Activated naive CD4-positive, alpha-beta T cell (primary cell): ENCODE measurements around the gene KLK1.
"Not testable (repeated sequence)": the region's sequence is repeated elsewhere in the genome, so short reads cannot be mapped to it uniquely, and the experiment has no call there.

Experiments used
- DNase-seq, 4 experiments: peaks; one replicate each; lab custom pipeline; 2025; lab: John Stamatoyannopoulos, UW

KLK1 gene

DNA sequence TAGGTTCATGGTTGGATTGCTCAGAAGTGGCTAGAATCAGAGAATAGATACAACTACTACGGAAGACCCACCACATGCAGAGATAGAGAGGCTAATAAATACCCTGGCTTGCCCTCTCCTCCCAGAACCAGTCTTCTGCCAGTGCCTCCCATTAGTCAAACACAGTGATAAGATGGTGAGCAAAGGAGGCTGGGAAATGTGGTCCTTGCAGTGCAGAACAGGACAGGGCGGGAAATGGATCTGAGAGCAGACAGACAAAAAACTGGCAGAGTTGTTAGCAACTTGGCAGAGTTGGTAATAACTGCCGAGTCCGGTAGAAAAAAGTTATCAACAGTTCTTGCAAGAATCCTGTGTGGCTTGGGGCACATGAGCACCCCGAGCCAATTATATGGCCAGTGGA, 8.7 kb downstream of the KLK1 start:
- DNase-seq, result no peak

DNA sequence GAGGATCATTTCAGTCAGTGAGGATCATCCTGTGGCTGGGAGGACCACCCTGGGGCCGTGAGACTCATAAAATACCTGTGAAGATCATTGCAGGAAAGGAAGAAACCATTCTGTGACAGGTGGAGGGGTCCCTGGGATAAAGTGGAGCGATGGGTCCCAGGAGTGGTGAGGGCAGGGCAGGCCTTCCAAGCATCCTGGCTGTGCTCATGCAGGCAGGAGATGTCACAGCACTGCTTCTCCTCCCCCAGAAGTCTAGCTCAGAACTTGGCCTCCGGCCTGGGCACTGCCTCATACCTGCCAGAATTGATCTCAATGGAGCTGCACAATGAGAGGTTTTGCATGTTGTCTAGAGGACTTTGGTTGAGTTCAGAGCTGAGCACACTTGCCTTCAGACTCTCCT, 11.1 kb downstream of the KLK1 start:
- no peak for DNase-seq

DNA sequence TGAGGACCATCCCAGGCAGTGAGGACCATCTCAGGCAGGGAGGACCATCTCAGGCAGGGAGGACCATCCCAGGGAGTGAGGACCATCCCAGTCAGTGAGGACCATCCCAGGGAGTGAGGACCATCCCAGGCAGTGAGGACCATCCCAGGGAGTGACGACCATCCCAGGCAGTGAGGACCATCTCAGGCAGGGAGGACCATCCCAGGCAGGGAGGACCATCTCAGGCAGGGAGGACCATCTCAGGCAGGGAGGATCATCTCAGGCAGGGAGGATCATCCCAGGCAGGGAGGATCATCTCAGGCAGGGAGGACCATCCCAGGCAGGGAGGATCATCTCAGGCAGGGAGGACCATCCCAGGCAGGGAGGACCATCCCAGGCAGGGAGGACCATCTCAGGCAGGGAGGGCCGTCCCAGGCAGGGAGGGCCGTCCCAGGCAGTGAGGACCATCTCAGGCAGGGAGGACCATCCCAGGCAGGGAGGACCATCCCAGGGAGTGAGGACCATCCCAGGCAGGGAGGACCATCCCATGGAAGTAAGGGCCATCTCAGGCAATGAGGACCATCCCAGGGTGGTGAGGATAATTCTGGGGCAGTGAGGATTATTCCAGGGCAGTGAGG, 11.9 kb downstream of the KLK1 start:
- DNase-seq, result not testable (repeated sequence)

DNA sequence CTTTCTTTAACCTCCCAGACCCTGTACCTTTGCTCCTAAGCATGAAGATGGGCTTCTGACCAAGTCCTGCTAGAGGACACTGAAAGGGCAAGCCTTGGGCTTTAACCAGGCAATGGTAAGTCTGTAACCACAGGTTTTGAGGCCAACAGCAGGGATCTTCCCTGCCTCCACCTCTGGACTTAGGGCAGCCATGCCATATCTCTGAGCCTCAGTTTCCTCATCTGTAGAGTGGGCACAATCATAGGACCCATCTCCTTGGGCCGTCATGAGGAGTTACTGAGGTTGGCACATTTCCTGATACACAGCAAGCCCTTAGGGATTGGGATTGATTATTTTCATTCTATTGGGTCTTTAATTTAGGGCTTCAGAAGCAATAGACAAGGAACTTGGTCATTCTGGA, 14.7 kb downstream of the KLK1 start:
- no peak for DNase-seq

DNA sequence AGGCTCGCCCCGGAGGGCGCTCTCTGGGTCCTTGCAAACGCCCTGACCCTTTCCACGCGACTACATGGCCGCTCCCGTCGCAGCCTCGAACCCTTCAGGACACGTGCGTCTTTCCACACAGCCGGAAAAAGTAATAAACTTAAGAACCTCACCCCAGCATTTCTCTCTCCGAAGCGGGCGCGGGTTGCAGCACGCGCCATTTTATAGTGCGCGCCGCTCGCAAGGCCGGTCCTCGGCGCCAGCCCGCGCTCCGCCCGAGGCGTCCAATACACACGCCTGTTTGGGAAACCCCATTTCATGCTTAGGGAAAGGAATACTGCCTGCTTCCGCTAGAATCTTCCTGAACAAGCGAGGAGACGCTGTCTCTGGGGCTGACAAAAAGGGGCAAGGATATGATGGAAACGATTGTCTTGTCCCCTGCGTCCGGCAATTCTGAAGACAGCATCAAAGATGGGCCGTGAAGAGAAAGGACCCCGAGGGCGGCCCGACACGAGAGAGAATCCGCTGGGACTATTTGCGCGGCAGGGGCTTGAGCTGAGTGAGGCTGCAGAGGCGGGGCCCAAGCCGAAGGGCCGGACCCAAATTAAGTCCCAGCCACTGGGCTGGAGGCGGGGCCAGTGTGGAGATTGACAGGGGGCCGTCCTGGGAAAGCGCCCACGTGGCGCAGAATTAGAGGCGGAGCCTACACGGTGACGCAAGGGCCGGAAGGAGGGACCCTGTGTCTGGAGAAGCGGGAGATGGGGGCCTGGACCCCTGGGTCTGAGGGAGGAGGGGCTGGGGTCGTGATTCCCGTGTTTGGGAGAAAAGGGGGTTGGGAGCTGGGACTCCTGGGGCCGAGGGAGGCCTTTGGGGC, 18.9 kb downstream of the KLK1 start:
- peak; percentile 91 to 95 (median 92) for DNase-seq

DNA sequence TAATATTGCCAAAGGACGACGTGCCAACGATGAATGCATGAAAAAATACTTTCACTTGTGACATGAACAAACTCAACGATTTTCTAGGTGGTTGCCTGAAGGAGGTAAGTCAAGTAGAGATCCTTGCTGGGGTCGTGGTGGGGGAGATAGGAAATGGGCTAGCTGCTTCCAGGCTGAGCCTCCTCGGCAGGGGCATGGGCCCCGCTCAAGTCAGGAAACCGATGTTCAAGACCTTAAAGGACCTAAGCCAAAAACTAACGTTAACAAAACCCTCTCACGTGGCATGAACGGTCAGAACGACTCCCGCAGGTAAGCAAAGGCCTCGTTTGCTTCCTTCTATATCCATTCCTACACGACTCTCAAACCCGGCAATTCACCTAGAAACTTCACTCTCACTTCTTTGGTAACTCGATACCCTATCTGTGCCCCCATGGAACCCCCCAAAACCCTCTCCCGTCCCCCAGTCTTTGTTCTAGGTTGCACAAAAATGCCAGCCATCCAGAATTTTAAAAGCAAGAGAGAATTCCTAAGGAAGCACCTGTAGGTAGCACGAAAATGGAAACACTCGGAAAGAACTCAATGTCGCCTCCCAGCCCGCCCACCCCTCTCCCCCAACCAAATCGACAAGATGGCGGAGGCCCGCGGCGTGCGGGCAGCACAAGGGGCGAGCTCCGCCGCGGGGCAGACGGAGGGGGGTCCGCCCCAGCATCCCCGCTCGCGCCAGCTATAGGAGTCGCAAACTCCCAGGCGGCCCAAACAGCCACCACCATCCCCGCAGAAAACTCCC, 19.8 kb downstream of the KLK1 start:
- peak in 1 of 4 experiments; percentile 47 for DNase-seq

DNA sequence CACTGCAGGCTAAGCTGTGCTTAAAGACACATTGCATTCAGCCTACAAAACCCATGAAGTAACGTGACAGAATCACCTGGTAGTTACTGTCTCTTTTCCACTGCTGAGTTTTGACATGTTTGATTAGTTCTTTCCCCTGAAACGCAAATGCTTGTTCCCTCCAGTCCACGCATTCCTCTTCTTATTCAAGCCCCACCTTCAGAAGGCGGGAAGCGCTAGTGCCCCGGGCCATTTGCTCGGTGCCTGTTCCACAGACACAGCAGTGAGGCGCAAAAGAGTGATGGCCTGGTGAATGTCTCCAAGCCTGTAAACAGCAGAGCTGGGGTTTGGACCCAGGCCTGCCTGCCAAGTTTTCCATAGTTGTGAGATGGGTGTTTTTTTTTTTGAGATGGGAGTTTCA, 22.5 kb downstream of the KLK1 start:
- DNase-seq, result no peak

DNA sequence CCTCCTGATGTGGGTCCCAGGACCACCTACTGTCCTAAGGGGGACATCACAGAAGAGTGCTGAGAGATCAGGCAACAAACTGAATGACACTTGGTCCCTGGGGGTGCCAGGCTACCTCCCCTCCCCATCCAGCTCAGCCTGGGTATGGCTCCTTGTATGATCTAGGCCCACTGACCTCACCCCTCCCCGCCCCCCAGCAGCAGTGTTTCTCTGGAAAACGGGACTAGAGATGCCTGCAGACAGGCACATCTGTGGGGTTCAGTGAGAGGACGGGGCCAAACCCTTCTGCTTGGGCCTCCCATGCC, 24.1 kb downstream of the KLK1 start:
- DNase-seq, result no peak

DNA sequence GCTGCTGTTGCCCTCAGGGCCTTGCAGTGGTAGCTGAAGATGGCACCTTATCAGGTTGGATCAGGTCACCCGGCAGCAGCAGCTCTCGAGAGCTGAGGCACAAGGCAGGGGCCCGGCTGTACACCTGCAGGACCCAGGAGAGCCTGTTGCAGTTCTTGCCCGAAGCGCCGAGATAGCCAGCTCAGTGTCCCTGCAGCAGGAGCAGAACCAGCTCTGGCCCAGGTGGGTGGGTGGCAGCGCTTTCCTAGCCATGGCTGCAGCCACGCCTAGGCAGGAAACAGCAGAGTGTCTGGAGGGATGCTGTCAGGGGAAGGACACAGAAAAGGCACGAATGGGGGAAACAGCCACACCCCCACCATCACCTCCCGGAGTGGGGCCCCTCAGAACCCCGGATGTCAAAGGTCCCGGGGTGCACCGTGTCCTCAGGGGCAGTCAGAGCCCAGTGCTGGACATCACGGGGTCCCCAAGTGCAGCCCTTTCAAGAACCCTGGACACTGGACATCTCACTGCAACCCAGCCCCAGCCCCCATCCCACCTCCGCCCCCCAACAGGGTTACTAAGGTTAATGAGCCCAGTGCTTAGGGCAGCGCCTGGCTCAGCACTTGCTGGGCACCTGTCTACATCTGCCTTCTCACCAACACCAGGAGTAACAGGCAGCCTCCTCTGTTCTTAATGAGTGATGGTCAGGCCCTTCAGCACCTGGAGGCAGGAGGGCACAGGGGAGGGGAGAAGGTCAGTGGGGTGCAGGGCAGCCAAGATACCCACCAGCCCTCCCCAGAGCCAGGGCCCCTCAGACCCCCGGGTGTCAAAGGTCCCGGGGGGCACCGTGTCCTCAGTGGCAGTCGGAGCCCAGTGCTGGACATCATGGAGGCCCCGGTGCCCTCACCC, 24.7 kb downstream of the KLK1 start:
- no peak for DNase-seq

DNA sequence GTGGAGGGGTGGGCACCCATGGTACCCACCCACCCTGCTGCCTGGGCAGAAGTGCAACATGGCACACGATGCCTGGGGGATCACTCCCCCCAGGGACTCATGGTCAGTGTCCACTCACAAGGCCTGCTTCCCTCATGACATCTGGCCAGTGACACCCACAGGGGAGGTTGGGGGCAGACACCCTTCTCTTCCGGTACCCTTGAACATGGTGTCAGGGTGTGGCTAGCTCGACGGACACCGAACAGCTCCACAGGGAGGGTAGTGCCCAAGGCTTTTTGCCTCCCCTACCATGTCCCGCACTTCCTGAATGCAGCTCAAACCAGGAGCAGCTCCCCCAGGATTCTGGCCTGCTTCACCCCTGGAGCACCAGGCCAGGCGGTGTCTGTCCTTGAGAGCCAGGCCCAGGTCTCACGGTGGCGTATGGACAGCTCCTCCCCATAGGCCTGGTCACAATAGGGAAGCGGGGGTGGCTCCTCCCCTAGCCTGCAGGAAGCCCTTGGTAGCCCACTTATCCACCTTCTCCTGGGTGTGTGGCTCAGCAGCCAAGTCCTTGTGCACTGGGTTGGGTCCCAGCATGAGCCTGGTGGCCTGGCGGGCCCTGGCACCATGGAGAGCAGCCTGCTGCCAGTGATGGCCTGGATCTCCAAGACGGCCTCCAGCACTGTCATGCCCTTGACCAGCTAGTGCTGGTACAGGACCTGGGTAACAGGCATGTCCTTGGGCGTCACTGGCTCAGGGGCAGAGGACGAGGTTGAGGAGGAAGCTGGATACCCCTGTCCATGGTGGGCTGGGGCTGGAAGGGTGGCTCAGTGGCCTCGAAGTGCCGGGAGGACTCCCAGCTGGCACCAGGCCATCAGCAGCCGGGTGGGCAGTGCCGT, 25.6 kb downstream of the KLK1 start:
- DNase-seq, result no peak

DNA sequence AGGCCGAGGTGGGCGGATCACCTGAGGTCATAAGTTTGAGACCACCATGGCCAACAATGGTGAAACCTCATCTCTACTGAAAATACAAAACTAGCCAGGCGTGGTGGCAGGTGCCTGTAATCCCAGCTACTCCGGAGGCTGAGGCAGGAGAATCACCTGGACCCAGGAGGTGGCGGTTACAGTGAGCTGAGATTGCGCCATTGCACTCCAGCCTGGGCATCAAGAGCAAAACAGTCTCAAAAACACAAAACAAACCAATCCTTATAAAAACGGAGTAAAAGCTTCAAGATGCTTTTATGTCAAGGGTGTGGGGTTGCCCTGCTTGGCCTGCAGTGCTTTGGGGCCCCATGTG, 26.2 kb downstream of the KLK1 start:
- DNase-seq, result no peak

DNA sequence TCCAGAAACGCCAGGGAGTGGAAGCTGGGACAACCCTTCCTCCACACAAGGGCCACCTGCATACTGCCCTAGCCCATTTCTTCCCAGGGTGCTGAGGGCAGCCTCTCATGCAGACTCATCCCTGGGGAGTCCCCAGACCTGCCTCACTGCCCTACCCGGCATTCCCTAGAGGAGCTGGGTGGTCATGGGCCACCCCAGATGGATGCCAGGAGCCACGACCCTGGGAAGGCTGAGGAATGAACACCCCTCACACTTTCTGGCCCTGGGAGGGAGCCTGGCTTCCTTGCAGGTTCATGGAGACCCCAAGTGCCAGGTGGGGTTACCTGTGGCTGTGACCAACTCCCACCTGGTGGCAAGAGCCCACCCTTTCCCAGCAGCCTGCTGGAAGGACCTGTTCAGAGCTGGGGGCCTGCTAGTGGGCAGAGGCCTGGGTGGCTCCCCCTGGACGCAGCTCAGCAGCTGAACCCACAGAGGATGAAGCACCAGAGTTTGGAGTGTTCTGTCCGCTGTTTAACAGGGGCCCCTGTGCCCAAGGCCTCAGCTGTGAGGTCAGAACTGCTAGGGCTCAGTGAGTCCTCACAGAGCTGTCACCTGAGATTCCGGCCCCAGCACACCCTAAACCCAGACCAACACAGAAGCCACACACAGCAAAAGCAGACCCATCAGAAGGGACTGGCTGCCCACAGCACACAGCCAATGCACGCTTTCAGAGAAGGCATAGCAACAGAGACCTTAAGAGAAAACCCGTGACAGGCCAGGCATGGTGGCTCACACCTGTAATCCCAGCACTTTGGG, 26.8 kb downstream of the KLK1 start:
- DNase-seq, result no peak

DNA sequence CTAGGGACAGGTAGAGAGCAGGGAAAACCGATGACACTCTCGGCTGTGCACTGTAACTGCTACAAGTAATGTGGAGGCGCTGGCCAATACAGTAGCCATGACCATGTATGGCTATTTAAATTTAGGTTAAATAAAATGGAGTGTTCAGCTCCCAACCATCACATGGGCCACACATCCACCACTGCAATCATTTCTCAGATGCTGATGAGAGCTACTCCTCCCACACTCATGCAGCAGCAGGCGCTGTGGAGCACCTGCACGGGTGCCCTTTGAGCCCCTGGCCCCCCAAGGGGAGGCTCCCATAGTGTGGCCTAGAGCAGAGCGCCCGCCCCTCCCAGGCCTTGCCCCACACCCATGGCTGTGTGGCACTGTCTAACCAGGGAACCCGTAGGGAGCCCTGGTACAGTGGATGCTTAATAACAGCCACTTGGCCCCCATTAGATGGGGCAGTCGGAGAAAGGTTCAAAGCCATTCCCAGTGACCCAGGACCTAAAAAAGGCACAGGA, 27.4 kb downstream of the KLK1 start:
- DNase-seq, result no peak

DNA sequence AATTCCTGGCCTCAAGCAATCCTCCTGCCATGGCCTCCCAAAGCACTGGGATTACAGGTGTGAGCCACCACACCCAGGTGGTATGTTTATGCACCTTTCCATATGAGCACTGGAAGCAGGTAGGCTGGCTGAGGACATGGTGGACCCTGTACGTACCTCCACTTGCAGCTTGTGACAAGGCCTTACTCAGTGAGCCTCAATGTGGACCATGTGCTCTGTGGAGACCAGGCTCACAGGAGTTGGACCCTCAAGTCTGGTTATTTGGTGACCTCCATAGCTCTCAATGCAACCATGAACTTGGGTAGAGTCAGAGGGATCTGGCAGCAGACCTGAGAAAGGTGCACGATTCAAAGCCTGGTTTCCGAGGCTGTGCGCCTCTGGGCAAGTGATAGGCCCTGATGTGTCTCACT, 27.9 kb downstream of the KLK1 start:
- no peak for DNase-seq

DNA sequence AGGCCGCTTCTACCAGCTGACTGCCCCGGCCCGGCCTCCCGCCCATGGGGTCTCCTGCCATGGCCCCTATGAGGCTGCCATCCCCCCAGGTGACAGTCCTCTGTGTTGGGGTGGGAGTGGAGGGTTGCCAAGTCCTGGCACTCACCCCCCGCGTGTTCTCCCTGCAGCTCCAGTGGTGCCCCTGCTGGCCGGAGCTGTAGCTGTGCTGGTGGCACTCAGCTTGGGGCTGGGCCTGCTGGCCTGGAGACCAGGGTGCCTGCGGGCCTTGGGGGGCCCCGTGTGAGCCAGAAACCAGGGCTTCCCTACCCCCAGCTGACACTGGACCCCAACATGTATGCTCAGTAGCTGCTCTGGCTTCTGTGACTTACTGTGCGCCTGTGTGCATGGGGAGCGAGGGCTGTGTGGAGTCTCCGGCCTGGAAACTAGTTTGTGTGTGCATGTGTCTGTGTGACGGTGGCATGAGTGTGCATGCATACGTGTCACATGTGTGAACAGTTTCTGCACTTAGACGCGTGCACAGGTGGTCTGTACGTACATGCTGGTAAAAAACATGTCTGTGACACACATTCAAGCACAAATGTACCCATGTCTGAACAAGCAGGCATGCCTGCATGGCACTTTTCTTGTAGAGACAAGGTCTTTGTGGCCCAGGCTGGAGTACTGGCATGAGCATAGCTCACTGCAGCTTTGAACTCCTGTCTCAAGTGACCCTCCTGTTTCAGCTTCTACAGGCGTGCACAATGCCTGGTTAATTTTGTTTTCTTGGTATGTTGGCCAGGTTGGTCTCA, 28.5 kb downstream of the KLK1 start:
- DNase-seq, result no peak

DNA sequence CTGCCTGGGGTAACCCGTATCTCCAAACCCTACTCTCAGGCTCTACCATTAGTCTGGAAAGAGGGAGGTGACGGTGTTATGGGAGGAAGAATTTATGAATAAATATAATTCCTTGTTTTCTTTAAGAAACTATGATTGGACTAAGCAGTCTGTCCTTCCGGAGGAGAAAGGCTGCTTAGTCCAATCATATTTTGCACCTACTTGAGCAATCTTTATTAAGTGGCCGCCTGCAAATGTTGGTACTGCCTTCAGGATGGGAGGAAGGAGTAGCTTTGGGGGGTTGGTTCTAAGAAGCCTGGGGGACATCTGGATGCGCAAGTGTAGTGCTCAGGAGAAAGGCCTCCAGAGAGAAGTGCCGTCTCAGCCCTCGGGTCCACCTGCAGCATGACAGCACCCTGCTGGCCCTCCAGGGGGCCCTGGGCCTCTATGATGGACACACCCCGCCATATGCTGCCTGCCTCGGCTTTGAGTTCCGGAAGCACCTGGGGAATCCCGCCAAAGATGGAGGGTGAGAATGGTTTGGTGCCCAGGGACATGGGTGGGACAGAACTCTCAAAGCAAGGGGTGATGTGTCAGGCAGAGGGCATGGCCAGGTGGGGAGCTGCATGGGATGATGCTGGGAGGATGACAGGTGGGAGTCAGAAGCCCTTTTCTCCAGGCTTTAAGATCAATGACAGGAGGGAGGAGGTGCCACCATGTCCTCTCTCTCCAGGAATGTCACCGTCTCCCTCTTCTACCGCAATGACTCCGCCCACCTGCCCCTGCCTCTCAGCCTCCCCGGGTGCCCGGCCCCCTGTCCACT, 29.3 kb downstream of the KLK1 start:
- DNase-seq, result no peak

DNA sequence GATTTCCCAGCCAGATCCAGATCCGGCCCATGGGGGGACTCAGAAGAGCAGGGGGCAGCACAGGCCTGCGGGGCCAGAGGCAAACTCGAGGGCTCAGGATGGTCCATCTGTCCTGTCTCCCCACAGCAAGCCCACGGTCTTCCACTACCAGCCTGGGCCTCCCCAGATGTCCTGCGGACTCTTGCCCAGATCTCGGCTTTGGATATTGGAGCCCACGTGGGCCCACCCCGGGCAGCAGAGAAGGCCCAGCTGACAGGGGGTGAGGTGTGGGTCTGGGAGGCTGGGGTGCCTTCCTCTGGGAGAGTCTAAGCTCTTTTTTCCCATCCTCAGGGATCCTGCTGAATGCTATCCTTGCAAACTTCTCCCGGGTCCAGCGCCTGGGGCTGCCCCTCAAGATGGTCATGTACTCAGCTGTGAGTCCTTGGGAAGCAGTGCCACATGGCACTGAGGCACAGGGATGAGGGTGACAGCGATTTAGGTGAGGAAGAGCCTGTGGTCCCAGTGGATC, 30.0 kb downstream of the KLK1 start:
- DNase-seq, result no peak
